Measurements from ENCODE around the gene MAN1A2.

GRCh38 chr1:117501281-117501680 lies 134.0 kb downstream of the MAN1A2 start:
- TF ChIP-seq CTCF (IDR thresholded peaks at IDR 0.05): no peak
- no peak for TF ChIP-seq POLR2A (IDR thresholded peaks at IDR 0.05)
